HG02759 (cell line): ENCODE data around the gene RNF213.
"Not testable (repeated sequence)": the region's sequence is repeated elsewhere in the genome, so short reads cannot be mapped to it uniquely, and the experiment has no call there.

Experiments used
- ATAC-seq: cut with Tn5 transposase; IDR thresholded peaks from one replicate; pipeline ENCODE4 v1.9.1; 2021; ENCODE audit warnings: mild to moderate bottlenecking, moderate library complexity; ENCODE audit not compliant: unreplicated experiment

The RNF213 gene

DNA sequence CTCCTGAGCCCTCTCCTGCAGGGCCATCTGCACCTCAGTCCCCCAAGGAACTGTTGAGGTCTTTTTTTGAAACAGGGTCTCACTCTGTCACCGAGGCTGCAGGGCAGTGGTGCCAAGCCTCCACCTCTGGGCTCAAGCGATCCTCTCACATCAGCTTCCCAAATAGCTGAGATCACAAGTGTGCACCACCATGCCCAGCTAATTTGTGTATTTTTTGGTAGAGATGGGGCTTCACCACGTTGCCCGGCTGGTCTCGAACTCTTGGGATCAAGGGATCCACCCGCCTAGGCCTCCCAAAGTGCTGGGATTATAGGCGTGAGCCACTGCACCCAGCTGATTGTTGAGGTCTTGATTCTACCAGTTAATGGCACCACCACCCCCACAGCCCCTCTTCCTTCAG is 126.4 kb downstream of the RNF213 start:
- ATAC-seq, result no peak

- ATAC-seq, result no peak
These were observed 127.5 kb downstream of the RNF213 start for GRCh38 chr17:80388175-80388574.

GRCh38 chr17:80388601-80389000 is 127.9 kb downstream of the RNF213 start:
- no peak for ATAC-seq

GRCh38 chr17:80389011-80389995 is 128.7 kb downstream of the RNF213 start:
- no peak for ATAC-seq

DNA sequence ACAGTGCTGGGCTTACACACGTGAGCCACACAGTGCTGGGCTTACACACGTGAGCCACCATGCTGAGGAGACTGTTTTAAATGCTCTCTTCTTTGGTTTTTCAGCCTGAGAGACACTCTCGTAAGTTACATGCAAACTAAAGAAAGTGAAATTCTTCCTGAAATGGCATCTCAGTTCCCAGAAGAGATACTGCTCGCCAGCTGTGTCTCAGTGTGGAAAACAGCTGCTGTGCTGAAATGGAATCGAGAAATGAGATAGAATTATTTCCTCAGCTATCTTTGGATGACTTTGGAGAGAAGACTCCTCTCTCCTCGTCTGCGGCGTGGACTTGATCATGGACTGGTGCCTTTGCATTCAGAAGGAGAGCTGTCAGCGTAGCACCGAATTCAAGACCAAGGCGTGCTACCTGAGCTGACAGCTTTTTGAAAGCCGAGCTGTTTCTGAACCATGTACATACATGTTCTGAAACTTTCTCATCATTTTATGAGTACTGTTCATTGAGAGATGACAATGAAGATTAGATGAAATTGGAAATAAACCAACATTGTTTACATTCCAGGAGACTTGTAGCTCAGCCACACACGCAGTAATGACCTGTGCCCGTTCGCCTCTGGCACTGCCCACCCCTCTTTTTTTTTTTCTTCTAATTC is 132.7 kb downstream of the RNF213 start:
- no peak for ATAC-seq

- ATAC-seq, result no peak
These were observed 133.3 kb downstream of the RNF213 start for GRCh38 chr17:80393961-80394360.

GRCh38 chr17:80394629-80395216 is 134.1 kb downstream of the RNF213 start:
- no peak for ATAC-seq

GRCh38 chr17:80395402-80396151 is 134.9 kb downstream of the RNF213 start:
- ATAC-seq, result no peak

DNA sequence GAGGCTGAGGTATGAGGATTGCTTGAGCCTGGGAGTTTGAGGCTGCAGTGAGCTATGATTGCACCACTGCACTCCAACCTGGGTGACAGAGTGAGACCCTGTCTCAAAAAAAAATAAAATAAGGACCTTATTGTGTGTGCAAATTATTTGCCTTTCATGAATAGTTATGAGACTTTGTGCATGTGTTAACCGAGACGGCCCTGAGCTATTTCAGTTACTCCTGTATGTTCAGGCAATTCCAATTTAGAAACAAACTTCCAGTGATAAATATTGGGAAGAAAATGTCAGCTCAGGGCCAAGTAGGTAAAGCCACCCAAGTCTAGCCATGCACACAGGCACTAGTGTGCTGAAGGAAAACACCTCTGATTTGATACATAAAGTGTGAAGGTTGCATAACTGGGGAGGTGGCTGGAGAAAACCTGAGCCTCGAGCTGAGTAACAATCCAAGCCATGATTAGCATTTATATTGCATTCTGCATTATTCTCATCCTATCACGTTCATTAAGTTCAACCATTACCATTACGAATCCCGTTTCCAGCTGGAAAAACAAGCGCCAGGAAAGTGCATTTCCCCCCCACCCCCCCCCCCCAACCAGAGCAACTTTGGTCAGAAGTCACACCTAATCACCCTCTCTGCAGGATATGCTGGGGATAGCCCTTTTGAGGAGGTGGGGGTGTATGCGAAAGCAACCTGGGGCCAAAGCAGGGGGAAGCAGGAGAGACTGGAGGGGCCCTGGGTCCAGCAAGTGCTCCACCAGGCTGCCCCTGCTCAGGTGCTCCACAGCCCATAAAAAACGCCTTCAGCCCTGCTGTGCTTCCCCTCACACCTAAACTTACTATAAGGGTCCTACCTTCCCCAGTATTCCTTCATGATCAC is 135.7 kb downstream of the RNF213 start:
- ATAC-seq, result no peak

DNA sequence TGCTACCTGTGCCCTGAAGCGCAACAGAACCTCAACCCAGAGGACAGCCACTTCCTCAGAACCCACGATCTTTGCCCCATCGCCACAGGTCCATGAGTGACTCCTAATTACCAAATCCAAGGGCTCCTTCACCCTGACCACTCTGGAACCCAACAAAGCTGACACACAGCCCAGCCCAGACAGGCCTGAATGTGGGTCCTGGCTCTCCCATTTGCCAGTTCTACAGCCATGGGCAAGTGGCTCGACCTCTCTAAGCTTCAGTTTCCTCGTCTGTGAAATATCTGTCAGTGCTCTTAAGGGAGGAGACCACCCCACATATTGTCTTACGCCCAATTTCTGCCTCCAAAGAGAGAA is 136.4 kb downstream of the RNF213 start:
- no peak for ATAC-seq

DNA sequence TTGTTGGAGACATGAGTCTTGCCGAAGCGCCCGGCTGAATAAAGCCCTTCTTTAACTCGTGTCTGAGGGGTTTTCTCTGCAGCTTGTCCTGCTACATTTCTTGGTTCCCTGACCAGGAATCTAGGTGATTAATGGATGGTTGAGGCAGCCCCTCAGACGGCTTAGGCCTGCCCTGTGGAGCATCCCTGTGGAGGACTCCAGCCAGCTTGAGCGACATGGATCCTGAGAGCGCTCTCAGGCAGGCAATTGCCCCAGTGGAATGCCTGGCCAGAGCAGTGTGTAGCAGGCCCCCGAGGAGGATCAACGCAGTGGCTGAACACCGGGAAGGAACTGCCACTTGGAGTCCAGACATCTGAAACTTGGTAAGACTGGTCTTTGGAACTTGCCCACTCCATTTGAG is 137.0 kb downstream of the RNF213 start:
- no peak for ATAC-seq

- not testable (repeated sequence) for ATAC-seq
These were observed 140.4 kb downstream of the RNF213 start for GRCh38 chr17:80401086-80401485.

DNA sequence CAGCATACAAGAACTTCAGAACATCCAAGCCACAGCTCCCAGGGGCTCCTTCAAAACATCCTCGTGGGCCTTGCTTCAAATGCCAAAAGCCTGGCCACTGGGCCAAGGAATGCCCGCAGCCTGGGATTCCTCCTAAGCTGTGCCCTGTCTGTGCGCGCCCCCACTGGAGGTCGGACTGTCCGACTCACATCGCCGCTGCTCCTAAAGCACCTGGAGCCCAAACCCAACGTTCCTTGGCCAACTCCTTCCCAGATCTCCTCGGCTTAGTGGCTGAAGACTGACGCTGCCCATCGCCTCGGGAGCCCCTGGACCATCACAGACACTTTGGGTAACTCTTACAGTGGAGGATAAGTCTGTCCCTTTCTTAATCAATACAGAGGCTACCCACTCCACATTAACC is 141.4 kb downstream of the RNF213 start:
- not testable (repeated sequence) for ATAC-seq

DNA sequence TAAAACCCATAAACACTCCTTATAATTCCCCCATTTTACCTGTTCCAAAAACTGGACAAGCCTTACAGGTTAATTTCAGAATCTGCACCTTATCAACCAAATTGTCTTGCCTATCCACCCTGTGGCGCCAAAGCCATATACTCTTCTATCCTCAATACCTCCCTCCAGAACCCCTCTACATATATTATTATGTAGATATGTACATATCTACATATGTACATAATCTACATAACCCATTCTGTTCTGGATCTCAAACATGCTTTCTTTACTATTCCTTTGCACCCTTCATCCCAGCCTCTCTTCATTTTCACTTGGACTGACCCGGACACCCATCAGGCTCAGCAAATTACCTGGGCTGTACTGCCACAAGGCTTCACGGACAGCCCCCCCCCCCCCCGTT is 142.3 kb downstream of the RNF213 start:
- no peak for ATAC-seq

DNA sequence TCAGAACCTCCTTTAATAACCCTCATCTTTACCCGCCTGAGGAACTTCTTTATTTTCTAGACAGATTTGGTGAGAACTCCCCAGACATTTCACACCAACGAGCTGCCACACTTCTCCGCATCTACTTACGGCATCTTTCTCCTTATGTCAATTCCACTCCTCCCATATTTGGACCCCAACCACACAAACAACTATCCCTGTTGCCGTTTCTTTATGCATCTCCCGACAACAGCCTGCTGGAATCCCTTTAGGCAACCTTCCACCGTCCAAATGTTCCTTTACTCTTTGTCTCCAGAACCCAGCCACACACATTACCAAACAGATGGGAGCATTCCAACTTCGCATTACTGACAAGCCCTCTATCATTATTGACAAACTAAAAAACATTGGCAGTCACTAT is 145.5 kb downstream of the RNF213 start:
- no peak for ATAC-seq

- ATAC-seq, result not testable (repeated sequence)
These were observed 147.3 kb downstream of the RNF213 start for GRCh38 chr17:80407917-80408316.

- no peak for ATAC-seq
These were observed 148.2 kb downstream of the RNF213 start for GRCh38 chr17:80408872-80409271.

DNA sequence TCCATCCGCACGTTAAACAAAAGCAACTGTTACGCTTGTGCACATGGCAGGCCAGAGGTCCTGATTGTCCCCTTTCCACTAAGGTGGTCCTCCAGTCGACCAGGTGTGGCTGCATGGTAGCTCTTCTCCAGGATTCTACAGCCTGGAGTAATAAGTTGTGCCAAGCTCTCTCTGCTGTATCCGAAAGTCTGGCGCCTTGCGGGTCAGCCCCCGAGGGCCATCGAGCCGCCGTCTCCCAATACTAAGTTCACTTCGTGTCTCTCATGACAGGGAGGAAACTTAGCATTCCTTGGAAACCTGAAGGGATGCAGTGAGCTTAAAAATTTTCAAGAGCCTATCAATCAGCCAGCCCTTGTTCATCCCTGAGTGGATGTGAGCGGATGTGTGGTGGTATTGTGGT is 149.0 kb downstream of the RNF213 start:
- ATAC-seq, result no peak

DNA sequence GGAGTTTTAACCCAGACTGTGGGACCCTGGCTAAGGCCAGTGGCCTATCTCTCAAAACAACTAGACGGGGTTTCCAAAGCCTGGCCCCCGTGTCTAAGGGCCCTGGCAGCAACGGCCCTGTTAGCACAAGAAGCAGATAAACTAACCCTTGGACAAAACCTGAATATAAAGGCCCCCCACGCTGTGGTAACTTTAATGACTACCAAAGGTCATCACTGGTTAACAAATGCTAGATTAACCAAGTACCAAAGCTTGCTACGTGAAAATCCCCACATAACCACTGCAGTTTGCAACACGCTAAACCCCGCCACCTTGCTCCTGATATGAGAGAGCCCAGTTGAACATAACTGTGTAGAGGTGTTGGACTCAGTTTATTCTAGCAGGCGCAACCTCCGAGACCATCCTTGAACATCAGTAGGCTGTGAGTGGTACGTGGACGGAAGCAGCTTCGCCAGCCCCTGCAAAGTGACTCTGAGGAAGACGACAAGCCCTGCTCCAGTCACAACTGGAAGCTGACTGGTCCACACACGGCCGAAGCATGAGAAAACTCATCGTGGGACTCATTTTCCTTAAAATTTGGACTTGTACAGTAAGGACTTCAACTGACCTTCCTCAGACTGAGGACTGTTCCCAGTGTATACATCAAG is 149.9 kb downstream of the RNF213 start:
- ATAC-seq, result not testable (repeated sequence)
